HCT116 (cell line): ENCODE measurements around the gene SGMS1. TPM values are rescaled to one million over a fixed set of nuclear protein-coding genes. Genes with fewer than 3 reads are reported as not detected.

Experiments used
- ATAC-seq: fragments of 200-7000 bp; cut with Tn5 transposase; 2 replicates; pipeline ENCODE4 v1.9.1; 2020; ENCODE audit warnings: mild to moderate bottlenecking, moderate library complexity
- BruUV-seq: library from RNA; stranded (reverse); fragments of 400-500 nt; replicated peaks from 2 replicates; lab custom pipeline; 2021; lab: Mats Ljungman, UMichigan
- CTCF ChIA-PET: fragments of 300-600 bp; sonication (Branson Sonifier 250); formaldehyde crosslinking; loops from one replicate; lab custom pipeline; 2021; ENCODE audit warnings: antibody characterized with exemption; lab: Charles Lee
- POLR2A ChIA-PET: fragments of 300-600, 350-600 bp; sonication (Branson Sonifier 250); formaldehyde crosslinking; loops from one replicate; lab custom pipeline; 2021; ENCODE audit warnings: antibody characterized with exemption; lab: Charles Lee
- RAD21 ChIA-PET, 2 experiments: fragments of 300-600 bp; sonication (Branson Sonifier 250); formaldehyde crosslinking; loops; one replicate each; lab custom pipeline; 2023; ENCODE audit warnings: low total read pairs in 2 of 2; ENCODE audit not compliant: uncharacterized antibody in 2 of 2, unreplicated experiment in 2 of 2, low non-redundant PET in 1 of 2; lab: Charles Lee
- DNase-seq: peaks from one replicate; pipeline ENCODE4 v3.0.0-alpha.2; 2010; ENCODE audit warnings: low read depth, low spot score
- H2AFZ ChIP-seq: fragments of 200-600 bp; shearing (Covaris generic), sonication (generic); 2 replicates; pipeline ENCODE4 v1.6.1; 2017; ENCODE audit warnings: low read depth, mixed run types, mixed read lengths, antibody characterized with exemption, low read length; ENCODE audit not compliant: poor library complexity, severe bottlenecking
- H3K27ac ChIP-seq: 2 replicates; pipeline ENCODE4 v1.5.1; 2012; ENCODE audit warnings: low read depth, low read length
- H3K27me3 ChIP-seq: fragments of 200-600 bp; sonication (generic); 2 replicates; pipeline ENCODE4 v1.6.1; 2016; ENCODE audit warnings: mixed run types, low read length, mixed read lengths; ENCODE audit not compliant: insufficient read depth
- H3K36me3 ChIP-seq, 2 experiments: fragments of 200-500 bp in 1 of 2; fragments of 200-600 bp in 1 of 2; sonication (Bioruptor generic) in 1 of 2; sonication (generic) in 1 of 2; 2 replicates each; pipeline versions ENCODE4 v1.5.1 to v1.6.1; 2014 to 2016; ENCODE audit warnings: low read length in 2 of 2, inconsistent platforms in 1 of 2, mixed read lengths in 1 of 2, mixed run types in 1 of 2; ENCODE audit not compliant: insufficient read depth in 2 of 2, control insufficient read depth in 1 of 2
- H3K4me1 ChIP-seq, 2 experiments: fragments of 200-600 bp in 1 of 2; sonication (generic) in 1 of 2; 2 replicates each; pipeline versions ENCODE4 v1.5.1 to v1.6.1; 2012 to 2017; ENCODE audit warnings: low read length in 2 of 2, inconsistent platforms in 1 of 2, mild to moderate bottlenecking in 1 of 2, mixed read lengths in 1 of 2, mixed run types in 1 of 2, moderate library complexity in 1 of 2; ENCODE audit not compliant: insufficient read depth in 2 of 2, control insufficient read depth in 1 of 2
- H3K4me2 ChIP-seq: fragments of 200-600 bp; sonication (generic); 2 replicates; pipeline ENCODE4 v1.6.1; 2017; ENCODE audit warnings: mixed run types, low read length, mixed read lengths
- H3K4me3 ChIP-seq, 2 experiments: fragments of 200-600 bp in 1 of 2; sonication (generic) in 1 of 2; replicated peaks in 1 of 2; 2 replicates each; pipeline ENCODE4 v1.5.1; 2011 to 2016; ENCODE audit warnings: low read length in 2 of 2, control low read depth in 1 of 2, low read depth in 1 of 2, mild to moderate bottlenecking in 1 of 2, mixed read lengths in 1 of 2, mixed run types in 1 of 2
- H3K79me2 ChIP-seq: fragments of 200-600 bp; sonication (generic); 2 replicates; pipeline ENCODE4 v1.6.1; 2017; ENCODE audit warnings: mild to moderate bottlenecking, mixed run types, low read length, moderate library complexity, mixed read lengths; ENCODE audit not compliant: insufficient read depth
- H3K9ac ChIP-seq: fragments of 200-600 bp; sonication (generic); 2 replicates; pipeline ENCODE4 v1.6.1; 2016; ENCODE audit warnings: low read length, mixed read lengths
- H3K9me2 ChIP-seq: fragments of 200-600 bp; sonication (generic), shearing (Covaris generic); 2 replicates; pipeline ENCODE4 v1.6.1; 2017; ENCODE audit warnings: mixed run types, mild to moderate bottlenecking, moderate library complexity; ENCODE audit not compliant: insufficient read depth
- H3K9me3 ChIP-seq, 2 experiments: fragments of 200-500 bp in 1 of 2; fragments of 200-600 bp in 1 of 2; sonication (Bioruptor generic) in 1 of 2; sonication (generic) in 1 of 2; 2 replicates each; pipeline ENCODE4 v1.6.1; 2014 to 2017; ENCODE audit warnings: low read length in 2 of 2, mixed read lengths in 2 of 2, inconsistent platforms in 1 of 2, low read depth in 1 of 2, mild to moderate bottlenecking in 1 of 2, mixed run types in 1 of 2, moderate library complexity in 1 of 2; ENCODE audit not compliant: control insufficient read depth in 1 of 2, insufficient read depth in 1 of 2
- H4K20me1 ChIP-seq: fragments of 200-600 bp; sonication (generic), shearing (Covaris generic); 2 replicates; pipeline ENCODE4 v1.6.1; 2017; ENCODE audit warnings: mixed run types, mild to moderate bottlenecking, moderate library complexity; ENCODE audit not compliant: insufficient read depth
- CEBPB ChIP-seq: IDR thresholded peaks from 2 replicates; pipeline ENCODE4 v1.6.1; 2012; ENCODE audit warnings: low read depth
- EGR1 ChIP-seq: IDR thresholded peaks from 2 replicates; pipeline ENCODE4 v1.6.1; 2012; ENCODE audit warnings: low read depth
- FOSL1 ChIP-seq: IDR thresholded peaks from 2 replicates; pipeline ENCODE4 v1.6.1; 2012; ENCODE audit warnings: low read depth
- JUND ChIP-seq: IDR thresholded peaks from 2 replicates; pipeline ENCODE4 v1.6.1; 2012
- MAX ChIP-seq: IDR thresholded peaks from 2 replicates; pipeline ENCODE4 v1.6.1; 2012
- RAD21 ChIP-seq: IDR thresholded peaks from 2 replicates; pipeline ENCODE4 v1.6.1; 2012; ENCODE audit warnings: low read depth, mild to moderate bottlenecking
- SIN3A ChIP-seq: IDR thresholded peaks from 2 replicates; pipeline ENCODE4 v1.6.1; 2012; ENCODE audit warnings: low read depth
- SP1 ChIP-seq: IDR thresholded peaks from 2 replicates; pipeline ENCODE4 v1.6.1; 2012; ENCODE audit warnings: low read depth
- SRF ChIP-seq: IDR thresholded peaks from 2 replicates; pipeline ENCODE4 v1.6.1; 2012; ENCODE audit warnings: low read depth
- TCF7L2 ChIP-seq: IDR thresholded peaks from 2 replicates; pipeline ENCODE4 v1.7.0; 2011; ENCODE audit warnings: borderline replicate concordance, inconsistent platforms; ENCODE audit not compliant: insufficient read depth, insufficient read length; ENCODE audit errors: extremely low read depth
- YY1 ChIP-seq: IDR thresholded peaks from 2 replicates; pipeline ENCODE4 v1.6.1; 2011; ENCODE audit warnings: low read length, low read depth, moderate library complexity, mild to moderate bottlenecking; ENCODE audit not compliant: insufficient replicate concordance; ENCODE audit errors: extremely low read depth
- ZNF274 ChIP-seq: fragments of 200-500 bp; sonication (Bioruptor generic); IDR thresholded peaks from 2 replicates; pipeline ENCODE4 v1.6.1; 2014; ENCODE audit warnings: mild to moderate bottlenecking, low read depth, low read length, inconsistent platforms
- intact Hi-C: fragments of 100-400 bp; cut with micrococcal nuclease; formaldehyde crosslinking; loops from 2 replicates; pipeline ENCODE4 v1.10.0; 2022
- total RNA-seq: library from RNA; stranded (reverse); gene quantifications from one replicate; pipeline ENCODE4 v1.2.1, GENCODE V29; 2021; ENCODE audit not compliant: unreplicated experiment
- TF ChIP-seq, protein P1 (sequence below): IDR thresholded peaks from 2 replicates; pipeline ENCODE4 v1.6.1; 2011; ENCODE audit warnings: mild to moderate bottlenecking, low read length, moderate library complexity; ENCODE audit not compliant: insufficient replicate concordance; ENCODE audit errors: extremely low read depth

The SGMS1 gene
- total RNA-seq, 1 experiment from 2014 or later = 29.1 TPM

GRCh38 chr10:50636618-50637579, 13.1 kb upstream of the SGMS1 start:
- Histone ChIP-seq H3K4me1 (no peaks in the 10 kb centered on the region), H3K9me3 (no peaks in the 10 kb centered on the region), H2AFZ (no peak overlapping the region), H3K9ac (no peak overlapping the region), H4K20me1 (no peaks in the 10 kb centered on the region), H3K27ac (no peak overlapping the region), H3K9me2 (no peaks in the 10 kb centered on the region), H3K27me3 (no peaks in the 10 kb centered on the region), H3K79me2 (no peaks in the 10 kb centered on the region), H3K36me3 (no peaks in the 10 kb centered on the region), H3K4me2 (no peak overlapping the region), H3K4me3 (no peak overlapping the region)
- ChIA-PET POLR2A (interaction anchor here (1.2 kb wide), 1 partner anchor 12 kb away, joined by 3 read pairs; no protein-coding TSS in a partner anchor), RAD21 (no interaction called here), CTCF (no interaction called here)
- ATAC-seq (no peak), DNase-seq (no peak)
- TF ChIP-seq, protein P1, sequence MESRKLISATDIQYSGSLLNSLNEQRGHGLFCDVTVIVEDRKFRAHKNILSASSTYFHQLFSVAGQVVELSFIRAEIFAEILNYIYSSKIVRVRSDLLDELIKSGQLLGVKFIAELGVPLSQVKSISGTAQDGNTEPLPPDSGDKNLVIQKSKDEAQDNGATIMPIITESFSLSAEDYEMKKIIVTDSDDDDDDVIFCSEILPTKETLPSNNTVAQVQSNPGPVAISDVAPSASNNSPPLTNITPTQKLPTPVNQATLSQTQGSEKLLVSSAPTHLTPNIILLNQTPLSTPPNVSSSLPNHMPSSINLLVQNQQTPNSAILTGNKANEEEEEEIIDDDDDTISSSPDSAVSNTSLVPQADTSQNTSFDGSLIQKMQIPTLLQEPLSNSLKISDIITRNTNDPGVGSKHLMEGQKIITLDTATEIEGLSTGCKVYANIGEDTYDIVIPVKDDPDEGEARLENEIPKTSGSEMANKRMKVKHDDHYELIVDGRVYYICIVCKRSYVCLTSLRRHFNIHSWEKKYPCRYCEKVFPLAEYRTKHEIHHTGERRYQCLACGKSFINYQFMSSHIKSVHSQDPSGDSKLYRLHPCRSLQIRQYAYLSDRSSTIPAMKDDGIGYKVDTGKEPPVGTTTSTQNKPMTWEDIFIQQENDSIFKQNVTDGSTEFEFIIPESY = no peak
- TF ChIP-seq TCF7L2 (no peak), SRF (no peak), YY1 (no peak), SP1 (no peak), FOSL1 (no peak), CEBPB (no peak), EGR1 (no peak), SIN3A (no peak), RAD21 (no peak), JUND (no peak), ZNF274 (no peak), MAX (no peak)
- no TSS peak for BruUV-seq
- intact Hi-C loops = no loop called here
